HepG2 (cell line): ENCODE results near the gene TRMT112. TPM values are rescaled to one million over a fixed set of nuclear protein-coding genes. Genes with fewer than 3 reads are reported as not detected.

Experiments used
- ARNT2 ChIP-seq: sonication (generic); formaldehyde crosslinking; IDR thresholded peaks from 2 replicates; pipeline ENCODE4 v1.8.0; 2022; ENCODE audit warnings: mild to moderate bottlenecking, low read depth, missing genetic modification reagents, moderate library complexity
- ASH2L ChIP-seq: fragments of 300-600, 200-600 bp; sonication (generic); IDR thresholded peaks from 2 replicates; pipeline ENCODE4 v1.7.0; 2017; ENCODE audit warnings: low read depth, mild to moderate bottlenecking, moderate library complexity, mixed read lengths, low read length; ENCODE audit not compliant: insufficient read length
- CAMTA2 ChIP-seq: sonication (generic); formaldehyde crosslinking; IDR thresholded peaks from 2 replicates; pipeline ENCODE4 v1.4.0; 2020; ENCODE audit warnings: mild to moderate bottlenecking, missing genetic modification reagents, borderline replicate concordance
- CREB1 ChIP-seq, 2 experiments: fragments of 450-650 bp in 1 of 2; IDR thresholded peaks; 2 replicates each; pipeline ENCODE4 v1.6.1; 2016 to 2017; ENCODE audit warnings: control low read depth in 1 of 2, mild to moderate bottlenecking in 1 of 2, missing compliant biosample characterization in 1 of 2, missing genetic modification characterization in 1 of 2
- KDM2A ChIP-seq: sonication (generic); formaldehyde crosslinking; IDR thresholded peaks from 2 replicates; pipeline ENCODE4 v1.4.0; 2020; ENCODE audit warnings: low read depth, missing genetic modification reagents, borderline replicate concordance
- KDM3A ChIP-seq: IDR thresholded peaks from 2 replicates; pipeline ENCODE4 v1.6.1; 2018; ENCODE audit warnings: low read depth, missing compliant biosample characterization
- MEF2D ChIP-seq: sonication (generic); formaldehyde crosslinking; IDR thresholded peaks from 2 replicates; pipeline ENCODE4 v1.5.1; 2020; ENCODE audit warnings: mild to moderate bottlenecking, missing genetic modification reagents
- PAF1 ChIP-seq: IDR thresholded peaks from 2 replicates; pipeline ENCODE4 v1.6.1; 2016; ENCODE audit warnings: missing genetic modification reagents, missing compliant biosample characterization
- PCBP1 ChIP-seq: fragments of 200-400 bp; formaldehyde crosslinking; IDR thresholded peaks from 2 replicates; pipeline ENCODE4 v1.6.1; 2017; ENCODE audit warnings: mild to moderate bottlenecking, low read depth, low read length, borderline replicate concordance
- POGZ ChIP-seq: sonication (generic); formaldehyde crosslinking; IDR thresholded peaks from 2 replicates; pipeline ENCODE4 v1.4.0; 2020; ENCODE audit warnings: mild to moderate bottlenecking, missing genetic modification reagents
- RXRB ChIP-seq: IDR thresholded peaks from 2 replicates; pipeline ENCODE4 v1.6.1; 2016; ENCODE audit warnings: borderline replicate concordance, missing genetic modification reagents, missing compliant biosample characterization
- ZFP36L1 ChIP-seq: sonication (generic); formaldehyde crosslinking; IDR thresholded peaks from 2 replicates; pipeline ENCODE4 v1.8.0; 2022; ENCODE audit warnings: mild to moderate bottlenecking, missing genetic modification reagents, moderate library complexity
- ZKSCAN1 ChIP-seq: fragments of 150-350 bp; IDR thresholded peaks from 2 replicates; pipeline ENCODE4 v1.6.1; 2014; ENCODE audit warnings: low read length
- ZMAT3 ChIP-seq: sonication (generic); formaldehyde crosslinking; conservative IDR thresholded peaks from 2 replicates; pipeline ENCODE4 v1.7.0; 2021; ENCODE audit warnings: missing genetic modification reagents
- ZNF251 ChIP-seq: sonication (generic); formaldehyde crosslinking; IDR thresholded peaks from 2 replicates; pipeline ENCODE4 v1.9.0; 2021; ENCODE audit warnings: mild to moderate bottlenecking, missing genetic modification reagents
- ZNF333 ChIP-seq: sonication (generic); formaldehyde crosslinking; IDR thresholded peaks from 2 replicates; pipeline ENCODE4 v1.4.0; 2020; ENCODE audit warnings: mild to moderate bottlenecking, missing genetic modification reagents, borderline replicate concordance
- ZSCAN31 ChIP-seq: sonication (generic); formaldehyde crosslinking; IDR thresholded peaks from 2 replicates; pipeline ENCODE4 v1.5.0; 2020; ENCODE audit warnings: low read depth, mild to moderate bottlenecking, missing genetic modification reagents
- polyA plus RNA-seq, 8 experiments: library from polyadenylated mRNA; depleted of rRNA in 3 of 8; stranded (reverse) in 7 of 8; unstranded in 1 of 8; fragments of >200 nt; fragmentation: Illumina TruSeq in 4 of 8; extraction: Trizol in 4 of 8; gene quantifications; 2 replicates each; pipeline versions ENCODE4 v1.2.1 to v1.2.3, GENCODE V29; 2011 to 2016; ENCODE audit warnings: low read depth in 4 of 8, missing spikeins in 1 of 8, mixed read lengths in 1 of 8; ENCODE audit not compliant: insufficient read depth in 1 of 8
- total RNA-seq, 5 experiments: library from RNA; depleted of rRNA; stranded (reverse); fragments of >200 nt; fragmentation: Illumina TruSeq; extraction: Trizol; gene quantifications; 2 replicates each; pipeline ENCODE4 v1.2.3, GENCODE V29; 2016; ENCODE audit warnings: low read depth in 1 of 5
- TF ChIP-seq, protein P1 (sequence below): sonication (generic); formaldehyde crosslinking; IDR thresholded peaks from 2 replicates; pipeline ENCODE4 v1.9.0; 2022; ENCODE audit warnings: missing genetic modification reagents, mild to moderate bottlenecking, borderline replicate concordance
- TF ChIP-seq, protein P2 (sequence below): IDR thresholded peaks from 2 replicates; pipeline ENCODE4 v1.6.1; 2016
- TF ChIP-seq, protein P3 (sequence below): sonication (generic); formaldehyde crosslinking; IDR thresholded peaks from 2 replicates; pipeline ENCODE4 v1.4.0; 2020; ENCODE audit warnings: missing genetic modification reagents, borderline replicate concordance
- TF ChIP-seq, protein P4 (sequence below): sonication (generic); formaldehyde crosslinking; IDR thresholded peaks from 2 replicates; pipeline ENCODE4 v1.4.0; 2020; ENCODE audit warnings: mild to moderate bottlenecking, missing genetic modification reagents

The TRMT112 gene
- total and polyA plus RNA-seq, 2 of the 13 experiments (the other 11 are each of a cell fraction or from before 2014, with no cell fraction given), result 186 to 409 TPM

DNA sequence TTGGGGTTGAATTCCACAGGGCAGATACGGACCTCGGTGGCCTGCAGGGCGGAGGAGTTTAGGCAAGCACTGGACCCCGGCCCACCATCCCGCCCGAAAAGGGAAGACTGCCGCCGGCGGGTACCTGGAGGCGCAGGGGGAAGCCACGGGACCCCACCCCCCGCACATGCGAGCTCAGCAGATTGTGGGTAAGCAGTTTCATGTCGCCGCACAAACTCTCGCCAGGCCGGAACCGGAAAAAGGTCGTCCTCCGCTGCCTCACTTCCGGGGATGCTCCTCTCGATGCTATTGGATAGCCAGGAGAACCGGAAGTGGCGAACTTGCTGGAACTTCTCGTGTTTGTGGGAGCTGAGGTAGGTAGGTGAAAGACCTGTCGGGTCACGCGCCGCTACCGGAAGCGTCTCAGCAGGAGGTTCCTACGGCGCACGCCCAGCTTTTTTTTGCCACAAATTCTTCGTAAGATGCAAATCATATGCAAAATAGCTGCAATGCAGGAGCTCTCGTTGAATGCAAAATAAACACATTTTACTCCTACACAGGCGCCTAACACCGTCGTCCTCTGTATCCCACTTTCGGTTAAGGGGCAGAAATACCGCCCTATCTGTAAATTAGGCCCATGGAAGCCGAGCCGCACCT is at the start of gene TRMT112 (continued):
- TF ChIP-seq ZNF251 (CRISPR knock-in tag) (peak; percentile 75; the same call in 1 of the 2 replicates), KDM3A (CRISPR knock-in tag) (peak; percentile 44; the same call in 1 of the 2 replicates), PAF1 (CRISPR knock-in tag) (no peak), RXRB (peak; percentile 52), ZKSCAN1 (no peak), ZSCAN31 (CRISPR knock-in tag) (peak; percentile 82), ZMAT3 (CRISPR knock-in tag) (0 out of 2 replicates have a peak, but pooled peaks have one; percentile 30), CAMTA2 (CRISPR knock-in tag) (0 out of 2 replicates have a peak, but pooled peaks have one; percentile 56), MEF2D (CRISPR knock-in tag) (peak; percentile 59; the same call in 1 of the 2 replicates), PCBP1 (0 out of 2 replicates have a peak, but pooled peaks have one; percentile 67), ZNF333 (CRISPR knock-in tag) (0 out of 2 replicates have a peak, but pooled peaks have one; percentile 37), POGZ (CRISPR knock-in tag) (peak; percentile 63), ARNT2 (0 out of 2 replicates have a peak, but pooled peaks have one; percentile 20), KDM2A (peak; percentile 93), ZFP36L1 (CRISPR knock-in tag) (no peak), CREB1 (IDR thresholded peaks at IDR 0.05) (peak; percentile 79), CREB1 (CRISPR knock-in tag; IDR thresholded peaks at IDR 0.05) (peak; percentile 96), ASH2L (peak; percentile 84)
- TF ChIP-seq, protein P1, sequence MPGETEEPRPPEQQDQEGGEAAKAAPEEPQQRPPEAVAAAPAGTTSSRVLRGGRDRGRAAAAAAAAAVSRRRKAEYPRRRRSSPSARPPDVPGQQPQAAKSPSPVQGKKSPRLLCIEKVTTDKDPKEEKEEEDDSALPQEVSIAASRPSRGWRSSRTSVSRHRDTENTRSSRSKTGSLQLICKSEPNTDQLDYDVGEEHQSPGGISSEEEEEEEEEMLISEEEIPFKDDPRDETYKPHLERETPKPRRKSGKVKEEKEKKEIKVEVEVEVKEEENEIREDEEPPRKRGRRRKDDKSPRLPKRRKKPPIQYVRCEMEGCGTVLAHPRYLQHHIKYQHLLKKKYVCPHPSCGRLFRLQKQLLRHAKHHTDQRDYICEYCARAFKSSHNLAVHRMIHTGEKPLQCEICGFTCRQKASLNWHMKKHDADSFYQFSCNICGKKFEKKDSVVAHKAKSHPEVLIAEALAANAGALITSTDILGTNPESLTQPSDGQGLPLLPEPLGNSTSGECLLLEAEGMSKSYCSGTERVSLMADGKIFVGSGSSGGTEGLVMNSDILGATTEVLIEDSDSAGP, result peak; percentile 23; the same call in 1 of the 2 replicates
- TF ChIP-seq, protein P2, sequence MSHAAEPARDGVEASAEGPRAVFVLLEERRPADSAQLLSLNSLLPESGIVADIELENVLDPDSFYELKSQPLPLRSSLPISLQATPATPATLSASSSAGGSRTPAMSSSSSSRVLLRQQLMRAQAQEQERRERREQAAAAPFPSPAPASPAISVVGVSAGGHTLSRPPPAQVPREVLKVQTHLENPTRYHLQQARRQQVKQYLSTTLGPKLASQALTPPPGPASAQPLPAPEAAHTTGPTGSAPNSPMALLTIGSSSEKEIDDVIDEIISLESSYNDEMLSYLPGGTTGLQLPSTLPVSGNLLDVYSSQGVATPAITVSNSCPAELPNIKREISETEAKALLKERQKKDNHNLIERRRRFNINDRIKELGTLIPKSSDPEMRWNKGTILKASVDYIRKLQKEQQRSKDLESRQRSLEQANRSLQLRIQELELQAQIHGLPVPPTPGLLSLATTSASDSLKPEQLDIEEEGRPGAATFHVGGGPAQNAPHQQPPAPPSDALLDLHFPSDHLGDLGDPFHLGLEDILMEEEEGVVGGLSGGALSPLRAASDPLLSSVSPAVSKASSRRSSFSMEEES (CRISPR knock-in tag), result peak; percentile 96
- TF ChIP-seq, protein P3, sequence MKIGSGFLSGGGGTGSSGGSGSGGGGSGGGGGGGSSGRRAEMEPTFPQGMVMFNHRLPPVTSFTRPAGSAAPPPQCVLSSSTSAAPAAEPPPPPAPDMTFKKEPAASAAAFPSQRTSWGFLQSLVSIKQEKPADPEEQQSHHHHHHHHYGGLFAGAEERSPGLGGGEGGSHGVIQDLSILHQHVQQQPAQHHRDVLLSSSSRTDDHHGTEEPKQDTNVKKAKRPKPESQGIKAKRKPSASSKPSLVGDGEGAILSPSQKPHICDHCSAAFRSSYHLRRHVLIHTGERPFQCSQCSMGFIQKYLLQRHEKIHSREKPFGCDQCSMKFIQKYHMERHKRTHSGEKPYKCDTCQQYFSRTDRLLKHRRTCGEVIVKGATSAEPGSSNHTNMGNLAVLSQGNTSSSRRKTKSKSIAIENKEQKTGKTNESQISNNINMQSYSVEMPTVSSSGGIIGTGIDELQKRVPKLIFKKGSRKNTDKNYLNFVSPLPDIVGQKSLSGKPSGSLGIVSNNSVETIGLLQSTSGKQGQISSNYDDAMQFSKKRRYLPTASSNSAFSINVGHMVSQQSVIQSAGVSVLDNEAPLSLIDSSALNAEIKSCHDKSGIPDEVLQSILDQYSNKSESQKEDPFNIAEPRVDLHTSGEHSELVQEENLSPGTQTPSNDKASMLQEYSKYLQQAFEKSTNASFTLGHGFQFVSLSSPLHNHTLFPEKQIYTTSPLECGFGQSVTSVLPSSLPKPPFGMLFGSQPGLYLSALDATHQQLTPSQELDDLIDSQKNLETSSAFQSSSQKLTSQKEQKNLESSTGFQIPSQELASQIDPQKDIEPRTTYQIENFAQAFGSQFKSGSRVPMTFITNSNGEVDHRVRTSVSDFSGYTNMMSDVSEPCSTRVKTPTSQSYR (CRISPR knock-in tag), result peak; percentile 51; the same call in 1 of the 2 replicates
- TF ChIP-seq, protein P4, sequence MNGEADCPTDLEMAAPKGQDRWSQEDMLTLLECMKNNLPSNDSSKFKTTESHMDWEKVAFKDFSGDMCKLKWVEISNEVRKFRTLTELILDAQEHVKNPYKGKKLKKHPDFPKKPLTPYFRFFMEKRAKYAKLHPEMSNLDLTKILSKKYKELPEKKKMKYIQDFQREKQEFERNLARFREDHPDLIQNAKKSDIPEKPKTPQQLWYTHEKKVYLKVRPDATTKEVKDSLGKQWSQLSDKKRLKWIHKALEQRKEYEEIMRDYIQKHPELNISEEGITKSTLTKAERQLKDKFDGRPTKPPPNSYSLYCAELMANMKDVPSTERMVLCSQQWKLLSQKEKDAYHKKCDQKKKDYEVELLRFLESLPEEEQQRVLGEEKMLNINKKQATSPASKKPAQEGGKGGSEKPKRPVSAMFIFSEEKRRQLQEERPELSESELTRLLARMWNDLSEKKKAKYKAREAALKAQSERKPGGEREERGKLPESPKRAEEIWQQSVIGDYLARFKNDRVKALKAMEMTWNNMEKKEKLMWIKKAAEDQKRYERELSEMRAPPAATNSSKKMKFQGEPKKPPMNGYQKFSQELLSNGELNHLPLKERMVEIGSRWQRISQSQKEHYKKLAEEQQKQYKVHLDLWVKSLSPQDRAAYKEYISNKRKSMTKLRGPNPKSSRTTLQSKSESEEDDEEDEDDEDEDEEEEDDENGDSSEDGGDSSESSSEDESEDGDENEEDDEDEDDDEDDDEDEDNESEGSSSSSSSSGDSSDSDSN (CRISPR knock-in tag), result no peak
